Ishikawa (cell line): ENCODE data around the gene MAP2K4.

Source experiments
- CEBPB ChIP-seq: IDR thresholded peaks from 2 replicates; pipeline ENCODE4 v1.6.1; 2012
- EGR1 ChIP-seq: IDR thresholded peaks from 2 replicates; pipeline ENCODE4 v1.6.1; 2012
- EP300 ChIP-seq: IDR thresholded peaks from 2 replicates; pipeline ENCODE4 v1.6.1; 2012; ENCODE audit warnings: borderline replicate concordance
- FOXM1 ChIP-seq: IDR thresholded peaks from 2 replicates; pipeline ENCODE4 v1.6.1; 2012; ENCODE audit warnings: low read depth, borderline replicate concordance
- NFIC ChIP-seq: IDR thresholded peaks from 2 replicates; pipeline ENCODE4 v1.6.1; 2012
- RAD21 ChIP-seq: IDR thresholded peaks from 2 replicates; pipeline ENCODE4 v1.6.1; 2012; ENCODE audit warnings: low read depth
- TAF1 ChIP-seq: IDR thresholded peaks from 2 replicates; pipeline ENCODE4 v1.6.1; 2012; ENCODE audit warnings: low read depth, mild to moderate bottlenecking
- TCF12 ChIP-seq: IDR thresholded peaks from 2 replicates; pipeline ENCODE4 v1.6.1; 2012; ENCODE audit warnings: low read depth
- TEAD4 ChIP-seq: IDR thresholded peaks from 2 replicates; pipeline ENCODE4 v1.6.1; 2012
- YY1 ChIP-seq: IDR thresholded peaks from 2 replicates; pipeline ENCODE4 v1.6.1; 2012; ENCODE audit warnings: low read depth
- TF ChIP-seq, protein P1 (sequence below): IDR thresholded peaks from 2 replicates; pipeline ENCODE4 v1.6.1; 2012
- TF ChIP-seq, protein P2 (sequence below): IDR thresholded peaks from 2 replicates; pipeline ENCODE4 v1.6.1; 2012; ENCODE audit warnings: low read depth, mild to moderate bottlenecking

DNA sequence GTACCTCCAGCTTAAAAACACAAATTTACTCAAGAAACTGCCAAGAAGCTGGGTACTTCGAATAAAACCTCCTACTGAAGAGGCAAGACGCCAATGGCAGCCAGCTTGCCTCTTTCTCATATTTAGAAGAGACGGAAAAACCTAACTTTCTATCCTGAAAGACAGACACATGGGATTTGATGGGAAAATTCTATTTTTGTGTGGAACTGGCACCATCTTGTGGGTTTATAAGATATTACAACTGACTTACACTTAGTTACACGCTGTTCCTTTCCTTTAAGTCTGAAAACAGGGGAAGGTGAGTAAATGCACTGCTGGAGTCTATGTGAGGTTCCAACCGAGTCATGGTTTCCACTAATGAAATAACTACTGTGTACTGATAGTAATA lies 33.7 kb upstream of the MAP2K4 start:
- TF ChIP-seq EP300 (no peak), CEBPB (no peak), YY1 (no peak), TEAD4 (no peak), EGR1 (no peak), TCF12 (no peak), NFIC (no peak), RAD21 (peak; percentile 44; the same call in 1 of the 2 replicates), FOXM1 (no peak), TAF1 (no peak)
- TF ChIP-seq, protein P1, sequence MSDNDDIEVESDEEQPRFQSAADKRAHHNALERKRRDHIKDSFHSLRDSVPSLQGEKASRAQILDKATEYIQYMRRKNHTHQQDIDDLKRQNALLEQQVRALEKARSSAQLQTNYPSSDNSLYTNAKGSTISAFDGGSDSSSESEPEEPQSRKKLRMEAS = no peak
- TF ChIP-seq, protein P2, sequence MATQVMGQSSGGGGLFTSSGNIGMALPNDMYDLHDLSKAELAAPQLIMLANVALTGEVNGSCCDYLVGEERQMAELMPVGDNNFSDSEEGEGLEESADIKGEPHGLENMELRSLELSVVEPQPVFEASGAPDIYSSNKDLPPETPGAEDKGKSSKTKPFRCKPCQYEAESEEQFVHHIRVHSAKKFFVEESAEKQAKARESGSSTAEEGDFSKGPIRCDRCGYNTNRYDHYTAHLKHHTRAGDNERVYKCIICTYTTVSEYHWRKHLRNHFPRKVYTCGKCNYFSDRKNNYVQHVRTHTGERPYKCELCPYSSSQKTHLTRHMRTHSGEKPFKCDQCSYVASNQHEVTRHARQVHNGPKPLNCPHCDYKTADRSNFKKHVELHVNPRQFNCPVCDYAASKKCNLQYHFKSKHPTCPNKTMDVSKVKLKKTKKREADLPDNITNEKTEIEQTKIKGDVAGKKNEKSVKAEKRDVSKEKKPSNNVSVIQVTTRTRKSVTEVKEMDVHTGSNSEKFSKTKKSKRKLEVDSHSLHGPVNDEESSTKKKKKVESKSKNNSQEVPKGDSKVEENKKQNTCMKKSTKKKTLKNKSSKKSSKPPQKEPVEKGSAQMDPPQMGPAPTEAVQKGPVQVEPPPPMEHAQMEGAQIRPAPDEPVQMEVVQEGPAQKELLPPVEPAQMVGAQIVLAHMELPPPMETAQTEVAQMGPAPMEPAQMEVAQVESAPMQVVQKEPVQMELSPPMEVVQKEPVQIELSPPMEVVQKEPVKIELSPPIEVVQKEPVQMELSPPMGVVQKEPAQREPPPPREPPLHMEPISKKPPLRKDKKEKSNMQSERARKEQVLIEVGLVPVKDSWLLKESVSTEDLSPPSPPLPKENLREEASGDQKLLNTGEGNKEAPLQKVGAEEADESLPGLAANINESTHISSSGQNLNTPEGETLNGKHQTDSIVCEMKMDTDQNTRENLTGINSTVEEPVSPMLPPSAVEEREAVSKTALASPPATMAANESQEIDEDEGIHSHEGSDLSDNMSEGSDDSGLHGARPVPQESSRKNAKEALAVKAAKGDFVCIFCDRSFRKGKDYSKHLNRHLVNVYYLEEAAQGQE = no peak
